ENCODE measurements around the gene PPRC1. TPM values are rescaled to one million over a fixed set of nuclear protein-coding genes. Genes with fewer than 3 reads are reported as not detected.

Gene PPRC1
- total RNA-seq, 1 experiment from 2014 or later = 10.8 TPM

Small RNA genes lying within 50 kb of the gene (small RNA-seq; reads per million reads assigned to genes)
- gene AL500527.1 = 0 reads per million in 2 experiments
- gene AL500527.2 = 0 reads per million in 2 experiments

Other genes with a start within 250 kb of the PPRC1 start
- 7.5 and 9.4 TPM in 2 replicates for gene ARMH3, start 76.9 kb upstream of the PPRC1 start, total RNA-seq (2014; rRNA removed; shearing (Covaris generic))
- 21.6 and 23.2 TPM in 2 replicates for gene HPS6, start 67.7 kb upstream of the PPRC1 start, total RNA-seq (2014; rRNA removed; shearing (Covaris generic))
- gene LDB1, start 12.7 kb upstream of the PPRC1 start, total RNA-seq (2014; rRNA removed; shearing (Covaris generic)) = 27.6 and 31.1 TPM in 2 replicates
- 64.7 and 65.5 TPM in 2 replicates for gene NOLC1, start 19.3 kb downstream of the PPRC1 start, total RNA-seq (2014; rRNA removed; shearing (Covaris generic))
- 0.58 and 0.69 TPM in 2 replicates for gene ELOVL3, start 93.3 kb downstream of the PPRC1 start, total RNA-seq (2014; rRNA removed; shearing (Covaris generic))
- not detected in 2 replicates for gene PITX3, start 108.5 kb downstream of the PPRC1 start, total RNA-seq (2014; rRNA removed; shearing (Covaris generic))
- gene GBF1, start 112.5 kb downstream of the PPRC1 start, total RNA-seq (2014; rRNA removed; shearing (Covaris generic)) = 14.6 and 17.2 TPM in 2 replicates

All from SK-MEL-5 (cell line).